ENCODE measurements around the gene ADCYAP1R1. TPM values are rescaled to one million over a fixed set of nuclear protein-coding genes. Genes with fewer than 3 reads are reported as not detected.

The ADCYAP1R1 gene
- not detected in 2 replicates for total RNA-seq

- TF ChIP-seq, protein P1, sequence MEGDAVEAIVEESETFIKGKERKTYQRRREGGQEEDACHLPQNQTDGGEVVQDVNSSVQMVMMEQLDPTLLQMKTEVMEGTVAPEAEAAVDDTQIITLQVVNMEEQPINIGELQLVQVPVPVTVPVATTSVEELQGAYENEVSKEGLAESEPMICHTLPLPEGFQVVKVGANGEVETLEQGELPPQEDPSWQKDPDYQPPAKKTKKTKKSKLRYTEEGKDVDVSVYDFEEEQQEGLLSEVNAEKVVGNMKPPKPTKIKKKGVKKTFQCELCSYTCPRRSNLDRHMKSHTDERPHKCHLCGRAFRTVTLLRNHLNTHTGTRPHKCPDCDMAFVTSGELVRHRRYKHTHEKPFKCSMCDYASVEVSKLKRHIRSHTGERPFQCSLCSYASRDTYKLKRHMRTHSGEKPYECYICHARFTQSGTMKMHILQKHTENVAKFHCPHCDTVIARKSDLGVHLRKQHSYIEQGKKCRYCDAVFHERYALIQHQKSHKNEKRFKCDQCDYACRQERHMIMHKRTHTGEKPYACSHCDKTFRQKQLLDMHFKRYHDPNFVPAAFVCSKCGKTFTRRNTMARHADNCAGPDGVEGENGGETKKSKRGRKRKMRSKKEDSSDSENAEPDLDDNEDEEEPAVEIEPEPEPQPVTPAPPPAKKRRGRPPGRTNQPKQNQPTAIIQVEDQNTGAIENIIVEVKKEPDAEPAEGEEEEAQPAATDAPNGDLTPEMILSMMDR (conservative IDR thresholded peaks at IDR 0.05; ENCODE audit: low read depth, low read length) = no peak
- DNase-seq (ENCODE audit: low read depth) = no peak
- no peak within 1 kb of the TSS for H3K4me3 ChIP-seq (ENCODE audit: low read depth, low read length)
Observed at GRCh38 chr7:31051598-31052486, at the start of gene ADCYAP1R1. Gene ADCYAP1R1, plus strand, starts transcription at chr7:31052308. Its CDS starts 10,957 bp downstream, at chr7:31063265.

DNA sequence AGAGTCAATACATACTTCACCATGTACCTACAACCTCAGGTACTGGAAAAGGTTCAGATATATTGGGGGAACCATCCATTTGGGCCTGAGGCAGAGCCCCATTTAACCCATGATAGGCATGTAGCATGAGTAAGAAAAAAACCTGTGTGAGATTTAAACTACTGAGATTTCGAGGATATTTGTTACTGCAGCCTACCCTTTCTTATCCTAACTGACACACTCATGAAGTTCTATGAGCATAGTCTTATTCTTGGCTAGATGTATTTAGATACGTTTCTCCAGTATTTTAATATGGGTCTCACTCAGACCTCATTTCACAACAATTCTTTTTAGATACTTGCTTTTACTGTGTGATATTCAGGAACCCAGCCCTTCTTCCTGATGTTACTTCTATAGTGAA lies 49.0 kb upstream of the ADCYAP1R1 start:
- H3K4me3 ChIP-seq (ENCODE audit: low read depth, low read length) = no peak overlapping the region
- TF ChIP-seq, protein P1 (conservative IDR thresholded peaks at IDR 0.05; ENCODE audit: low read depth, low read length) = no peak
- DNase-seq (ENCODE audit: low read depth) = no peak

DNA sequence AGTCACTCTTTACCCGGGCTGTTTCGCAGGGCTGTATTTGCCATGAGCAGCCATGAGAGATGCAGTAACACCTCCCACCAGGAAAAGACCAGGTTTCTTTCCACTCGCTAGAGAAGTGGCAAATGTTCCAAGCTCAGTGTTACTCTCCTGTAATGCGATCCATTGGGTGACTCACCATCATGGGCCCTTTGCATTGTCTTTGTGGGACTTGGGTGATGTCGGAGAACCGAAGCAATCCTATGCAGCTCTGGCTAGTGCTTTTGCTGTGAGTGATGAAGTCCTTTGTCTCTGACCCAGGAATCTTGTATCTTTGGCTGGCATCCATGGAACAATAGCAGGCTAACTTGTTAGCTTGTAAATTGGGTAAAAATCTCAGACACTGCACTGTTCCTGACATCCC lies 48.4 kb upstream of the ADCYAP1R1 start:
- no peak for DNase-seq (ENCODE audit: low read depth)
- no peak overlapping the region for H3K4me3 ChIP-seq (ENCODE audit: low read depth, low read length)
- TF ChIP-seq, protein P1 (conservative IDR thresholded peaks at IDR 0.05; ENCODE audit: low read depth, low read length) = no peak

DNA sequence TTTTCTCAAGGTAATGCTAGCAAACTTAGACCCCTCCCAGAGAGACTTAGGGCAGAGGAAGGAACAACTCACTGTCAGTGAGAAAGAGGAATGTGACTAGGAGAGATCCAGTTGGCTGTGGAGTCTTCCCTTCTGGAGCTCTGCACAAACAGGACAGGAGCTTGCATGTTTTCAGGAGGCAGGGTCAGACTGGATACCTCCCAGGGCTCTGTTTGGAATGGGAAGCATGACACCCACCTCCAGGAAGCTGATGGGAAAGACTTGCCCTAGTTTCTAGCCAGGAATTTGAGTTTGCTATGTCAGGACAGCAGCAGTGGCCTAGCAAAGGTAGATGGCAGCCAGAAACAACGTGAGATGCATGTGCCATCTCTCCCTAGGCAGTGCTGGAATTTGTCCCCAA lies 47.7 kb upstream of the ADCYAP1R1 start:
- H3K4me3 ChIP-seq (ENCODE audit: low read depth, low read length) = no peak overlapping the region
- TF ChIP-seq, protein P1 (conservative IDR thresholded peaks at IDR 0.05; ENCODE audit: low read depth, low read length) = no peak
- no peak for DNase-seq (ENCODE audit: low read depth)

DNA sequence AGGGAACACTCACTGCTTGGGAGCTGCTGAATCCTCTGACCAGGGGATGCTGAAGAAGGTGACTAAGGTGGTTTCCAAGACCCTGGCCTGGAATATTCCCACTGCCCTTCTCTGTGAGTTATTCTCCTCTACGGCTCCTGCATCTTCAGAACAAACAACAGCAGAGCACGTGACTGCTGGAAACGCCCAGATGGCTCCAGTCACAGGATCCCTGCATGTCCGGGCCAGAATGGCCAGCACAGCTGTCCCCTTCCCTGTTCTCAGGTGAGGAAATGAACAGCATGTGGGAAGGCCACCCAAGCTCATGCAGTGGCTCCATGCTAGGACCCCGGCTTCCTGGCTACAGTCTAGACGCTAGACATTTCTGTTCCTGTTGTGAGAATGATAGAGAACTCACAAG lies 45.3 kb upstream of the ADCYAP1R1 start:
- TF ChIP-seq, protein P1 (conservative IDR thresholded peaks at IDR 0.05; ENCODE audit: low read depth, low read length) = no peak
- no peak for DNase-seq (ENCODE audit: low read depth)
- H3K4me3 ChIP-seq (ENCODE audit: low read depth, low read length) = no peak overlapping the region

- no peak for DNase-seq (ENCODE audit: low read depth)
- TF ChIP-seq, protein P1 (conservative IDR thresholded peaks at IDR 0.05; ENCODE audit: low read depth, low read length) = no peak
- no peak overlapping the region for H3K4me3 ChIP-seq (ENCODE audit: low read depth, low read length)
Observed at GRCh38 chr7:31007634-31008033, 44.5 kb upstream of the ADCYAP1R1 start.

GRCh38 chr7:31014826-31015225 lies 37.3 kb upstream of the ADCYAP1R1 start:
- DNase-seq (ENCODE audit: low read depth) = no peak
- TF ChIP-seq, protein P1 (conservative IDR thresholded peaks at IDR 0.05; ENCODE audit: low read depth, low read length) = no peak
- no peak overlapping the region for H3K4me3 ChIP-seq (ENCODE audit: low read depth, low read length)

All from epithelial cell of proximal tubule (primary cell).